ENCODE results near the gene COL5A1. TPM values are rescaled to one million over a fixed set of nuclear protein-coding genes. Genes with fewer than 3 reads are reported as not detected.

COL5A1 gene
- total RNA-seq, 1 experiment from 2014 or later = 9.5 TPM

- no CpG with 5 or more reads among the region's 11 CpGs for WGBS (ENCODE audit: extremely low coverage, insufficient read length, low lambda C conversion rate)
- H3K14ac ChIP-seq (ENCODE audit: insufficient read depth, low read length) = no peak overlapping the region
- H3K79me2 ChIP-seq (ENCODE audit: insufficient read depth, low read length) = no peaks in the 10 kb centered on the region
- Mint-ChIP-seq H3K4me1 (peaks cover 0 to 4% of the 10 kb centered on the region in 2 experiments; a peak in 2 of 4 replicates), H3K4me3 (no peak overlapping the region), H3K27ac (peak overlapping the region in 2 of 3 experiments; percentile 6 to 36; a peak in 2 of 7 replicates), H3K36me3 (ENCODE audit: insufficient read depth in 1 of 3, low read depth in 3 of 3) (no peaks in the 10 kb centered on the region), H3K27me3 (ENCODE audit: low read depth) (no peaks in the 10 kb centered on the region; the same call in none of the 2 replicates), H3K9me3 (no peaks in the 10 kb centered on the region)
- H3K27me3 ChIP-seq (ENCODE audit: insufficient read depth, low read length) = no peaks in the 10 kb centered on the region
- H2AFZ ChIP-seq (ENCODE audit: low read length) = no peak overlapping the region
- no peak overlapping the region for H2BK120ac ChIP-seq (ENCODE audit: low read depth, low read length, poor library complexity, severe bottlenecking)
- H3K23me2 ChIP-seq (ENCODE audit: insufficient read length, low read depth, low read length, poor library complexity, severe bottlenecking) = no peaks in the 10 kb centered on the region
- no peak overlapping the region for H3K23ac ChIP-seq (ENCODE audit: insufficient read length, low read depth, low read length)
- H3K56ac ChIP-seq (ENCODE audit: insufficient read length, low read depth, low read length) = no peak overlapping the region
- no peak overlapping the region for H3K18ac ChIP-seq (ENCODE audit: insufficient read length, low read depth, low read length)
- no peak overlapping the region for H2BK15ac ChIP-seq (ENCODE audit: low read depth, low read length)
- H3K4me1 ChIP-seq (ENCODE audit: insufficient read depth, low read length) = no peaks in the 10 kb centered on the region
- no peak overlapping the region for H3K4me2 ChIP-seq (ENCODE audit: insufficient read depth, insufficient read length, low read length)
- no peak overlapping the region for H2AK5ac ChIP-seq (ENCODE audit: insufficient read length, low read length)
- no peak overlapping the region for H4K8ac ChIP-seq (replicated peaks; ENCODE audit: insufficient read length, low read depth, low read length)
- no peak overlapping the region for H3K9ac ChIP-seq (ENCODE audit: extremely low read depth, insufficient read length, low read length)
- H3T11ph ChIP-seq (ENCODE audit: low read length) = no peak overlapping the region
- H2BK12ac ChIP-seq (ENCODE audit: insufficient read length, low read depth, low read length) = no peak overlapping the region
- no peak overlapping the region for H2BK20ac ChIP-seq (ENCODE audit: low read depth, low read length, poor library complexity, severe bottlenecking)
- no peak for TF ChIP-seq CTCF (conservative IDR thresholded peaks at IDR 0.05)
- H3K9me3 ChIP-seq (ENCODE audit: control insufficient read depth, low read depth, low read length) = no peaks in the 10 kb centered on the region
- no peak overlapping the region for H2BK5ac ChIP-seq (ENCODE audit: insufficient read length, low read length)
- H4K91ac ChIP-seq (ENCODE audit: insufficient read length, low read depth, low read length) = no peak overlapping the region
- no peaks in the 10 kb centered on the region for H4K20me1 ChIP-seq (ENCODE audit: control insufficient read depth, insufficient read depth, insufficient read length)
- no peak for DNase-seq
- H3K79me1 ChIP-seq (ENCODE audit: insufficient read depth, low read depth, low read length, poor library complexity, severe bottlenecking) = no peaks in the 10 kb centered on the region
- H4K5ac ChIP-seq (ENCODE audit: insufficient read length, low read depth, low read length) = no peak overlapping the region
- no peak overlapping the region for H3K27ac ChIP-seq (ENCODE audit: insufficient read length, low read depth, low read length)
- H3K4ac ChIP-seq (ENCODE audit: low read depth, low read length) = no peak overlapping the region
Measured at GRCh38 chr9:134886413-134886913, 244.9 kb downstream of the COL5A1 start.
